Measurements from ENCODE around the gene CTIF.
"Not testable (repeated sequence)": the region's sequence is repeated elsewhere in the genome, so short reads cannot be mapped to it uniquely, and the experiment has no call there.

Gene CTIF

GRCh38 chr18:48708807-48709206 is 170.0 kb downstream of the CTIF start:
- DNase-seq (ENCODE audit: low spot score) = no peak

- no peak for DNase-seq (ENCODE audit: low spot score)
These were observed 170.7 kb downstream of the CTIF start for GRCh38 chr18:48709371-48710062.

- peak; percentile 68 for DNase-seq (ENCODE audit: low spot score)
These were observed 173.0 kb downstream of the CTIF start for GRCh38 chr18:48711651-48712486.

- no peak for DNase-seq (ENCODE audit: low spot score)
These were observed 174.5 kb downstream of the CTIF start for GRCh38 chr18:48713309-48713708.

GRCh38 chr18:48714873-48715272 is 176.0 kb downstream of the CTIF start:
- no peak for DNase-seq (ENCODE audit: low spot score)

GRCh38 chr18:48715711-48716361 is 177.0 kb downstream of the CTIF start:
- no peak for DNase-seq (ENCODE audit: low spot score)

- DNase-seq (ENCODE audit: low spot score) = not testable (repeated sequence)
These were observed 178.4 kb downstream of the CTIF start for GRCh38 chr18:48717227-48717626.

- no peak for DNase-seq (ENCODE audit: low spot score)
These were observed 179.6 kb downstream of the CTIF start for GRCh38 chr18:48718251-48718959.

GRCh38 chr18:48719388-48719787 is 180.6 kb downstream of the CTIF start:
- no peak for DNase-seq (ENCODE audit: low spot score)

- DNase-seq (ENCODE audit: low spot score) = peak; percentile 53
These were observed 181.3 kb downstream of the CTIF start for GRCh38 chr18:48719974-48720654.

GRCh38 chr18:48720655-48721025 is 181.8 kb downstream of the CTIF start:
- no peak for DNase-seq (ENCODE audit: low spot score)

GRCh38 chr18:48721312-48721711 is 182.5 kb downstream of the CTIF start:
- DNase-seq (ENCODE audit: low spot score) = no peak

GRCh38 chr18:48723016-48723415 is 184.2 kb downstream of the CTIF start:
- no peak for DNase-seq (ENCODE audit: low spot score)

GRCh38 chr18:48723837-48724236 is 185.0 kb downstream of the CTIF start:
- DNase-seq (ENCODE audit: low spot score) = no peak

GRCh38 chr18:48724442-48724841 is 185.6 kb downstream of the CTIF start:
- DNase-seq (ENCODE audit: low spot score) = no peak

- no peak for DNase-seq (ENCODE audit: low spot score)
These were observed 186.1 kb downstream of the CTIF start for GRCh38 chr18:48724939-48725338.

GRCh38 chr18:48725562-48725961 is 186.7 kb downstream of the CTIF start:
- no peak for DNase-seq (ENCODE audit: low spot score)

GRCh38 chr18:48727681-48728080 is 188.8 kb downstream of the CTIF start:
- DNase-seq (ENCODE audit: low spot score) = no peak

- peak; percentile 91 for DNase-seq (ENCODE audit: low spot score)
These were observed 189.5 kb downstream of the CTIF start for GRCh38 chr18:48728204-48728833.

- no peak for DNase-seq (ENCODE audit: low spot score)
These were observed 190.6 kb downstream of the CTIF start for GRCh38 chr18:48729404-48729803.

- no peak for DNase-seq (ENCODE audit: low spot score)
These were observed 191.2 kb downstream of the CTIF start for GRCh38 chr18:48730010-48730409.

Data from AG08396 (cell line).